HPDE6-E6E7 (cell line): Measurements from ENCODE around the gene SUSD3.

Experiments
- DNase-seq: peaks from one replicate; pipeline ENCODE4 v3.0.0; 2011; ENCODE audit warnings: missing footprints; ENCODE audit errors: extremely low spot score

The SUSD3 gene

DNA sequence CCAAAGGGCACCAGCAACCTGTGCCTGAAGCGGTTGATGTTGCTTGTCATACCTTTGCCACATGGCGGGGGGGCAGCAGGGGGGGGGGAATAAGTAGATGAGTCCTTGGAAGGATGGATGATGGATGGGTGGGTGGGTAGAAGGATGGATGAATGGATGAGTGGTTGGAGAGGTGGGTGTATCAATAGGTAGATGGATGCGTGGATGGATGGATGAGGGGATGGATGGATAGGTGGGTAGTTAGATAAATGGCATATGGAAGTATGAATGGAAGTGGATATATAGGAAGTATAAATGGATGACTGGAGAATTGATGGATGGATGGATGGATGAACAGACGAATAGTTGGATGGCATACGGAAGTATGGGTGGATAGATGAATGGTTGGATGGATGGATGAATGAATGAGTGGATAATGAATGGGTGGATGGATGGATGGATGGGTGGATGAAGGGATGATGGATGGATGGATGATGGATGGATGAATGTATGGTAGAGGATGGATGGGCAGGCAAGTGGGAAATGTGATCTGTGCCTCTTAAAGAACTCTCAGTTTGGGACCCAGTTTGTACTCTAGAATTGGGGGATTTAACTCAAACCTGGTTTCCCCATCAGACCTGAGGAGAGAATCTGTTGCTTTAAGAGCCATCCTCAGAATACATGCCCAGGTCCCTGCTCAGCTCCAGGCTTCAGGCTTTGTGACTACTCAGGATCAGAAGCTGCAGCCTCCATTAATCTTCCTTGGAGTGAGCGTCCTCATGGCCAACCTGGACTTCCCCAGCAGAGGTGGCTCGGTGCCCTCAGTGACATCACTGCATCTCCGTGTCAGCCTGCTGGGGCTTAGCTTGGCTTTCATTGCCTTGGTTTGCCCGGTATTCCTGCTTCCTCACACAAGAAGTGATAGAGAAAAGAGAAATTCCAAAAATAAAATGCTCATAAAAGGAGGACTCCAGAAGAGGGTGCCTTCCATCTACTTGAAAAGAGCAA, 27.6 kb upstream of the SUSD3 start:
- no peak for DNase-seq

DNA sequence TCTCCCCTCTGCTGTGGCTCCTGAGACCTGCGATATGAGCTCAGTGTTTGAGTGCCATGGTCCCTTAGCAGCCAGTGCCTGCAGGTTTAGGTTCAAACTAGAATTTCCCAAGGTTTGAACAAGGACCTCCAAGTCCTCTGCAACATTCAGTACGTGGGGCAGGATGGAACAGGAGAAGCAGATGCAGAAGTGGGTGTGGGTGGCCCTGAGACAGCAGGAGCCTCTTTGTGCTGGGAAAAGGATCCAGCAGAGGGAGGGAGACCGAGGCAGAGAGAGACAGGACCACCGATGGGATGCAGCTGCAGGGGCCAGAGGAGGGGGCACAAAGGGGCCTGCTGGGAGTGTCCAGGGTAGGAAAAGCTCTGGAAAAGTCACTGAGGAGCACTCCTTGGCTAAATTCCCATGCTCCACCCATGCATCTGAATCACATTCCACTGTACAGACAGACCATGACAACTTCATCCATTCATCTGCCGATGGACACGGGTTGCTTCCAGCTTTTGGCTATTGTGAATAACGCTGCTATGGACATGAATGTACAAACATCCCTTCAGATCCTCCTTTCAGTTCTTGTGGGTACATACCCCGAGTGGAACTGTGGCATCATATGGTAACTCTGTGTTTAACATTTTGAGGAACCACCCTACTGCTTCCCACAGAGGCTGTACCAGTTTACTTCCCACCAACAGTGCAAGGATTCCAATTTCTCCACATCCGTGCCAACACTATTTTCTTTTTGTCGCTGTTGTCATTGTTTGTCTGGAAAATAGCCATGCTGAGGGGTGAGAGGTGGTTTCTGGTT, 26.7 kb upstream of the SUSD3 start:
- no peak for DNase-seq

- DNase-seq = no peak
Measured at GRCh38 chr9:93032545-93032944, 26.0 kb upstream of the SUSD3 start.

GRCh38 chr9:93033531-93033930, 25.0 kb upstream of the SUSD3 start:
- DNase-seq = no peak

GRCh38 chr9:93035106-93035660, 23.3 kb upstream of the SUSD3 start:
- DNase-seq = no peak

DNA sequence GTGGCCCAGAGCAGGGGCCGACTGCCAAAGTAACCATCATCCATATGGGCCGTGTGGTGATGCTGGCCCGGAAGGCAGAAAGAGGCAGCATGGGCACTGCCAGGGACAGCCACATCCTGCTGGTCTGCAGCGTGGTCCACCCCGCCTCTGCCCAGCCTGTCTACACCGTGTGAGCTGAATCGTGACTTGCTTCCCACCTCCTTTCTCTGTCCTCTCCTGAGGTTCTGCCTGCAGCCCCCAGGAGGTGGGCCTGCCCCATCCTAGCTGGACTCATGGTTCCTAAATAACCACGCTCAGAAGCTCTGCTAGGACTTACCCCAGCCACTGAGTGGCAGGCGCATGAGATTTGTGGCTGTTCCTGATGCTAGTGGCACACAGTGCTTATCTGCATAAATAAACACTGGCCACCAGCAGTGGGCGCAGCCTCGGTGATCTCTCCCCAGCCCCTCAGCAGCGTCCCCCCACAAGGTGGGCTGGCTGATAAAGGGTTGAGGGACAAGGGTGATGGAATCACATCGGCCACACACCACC, 22.6 kb upstream of the SUSD3 start:
- DNase-seq = no peak

DNA sequence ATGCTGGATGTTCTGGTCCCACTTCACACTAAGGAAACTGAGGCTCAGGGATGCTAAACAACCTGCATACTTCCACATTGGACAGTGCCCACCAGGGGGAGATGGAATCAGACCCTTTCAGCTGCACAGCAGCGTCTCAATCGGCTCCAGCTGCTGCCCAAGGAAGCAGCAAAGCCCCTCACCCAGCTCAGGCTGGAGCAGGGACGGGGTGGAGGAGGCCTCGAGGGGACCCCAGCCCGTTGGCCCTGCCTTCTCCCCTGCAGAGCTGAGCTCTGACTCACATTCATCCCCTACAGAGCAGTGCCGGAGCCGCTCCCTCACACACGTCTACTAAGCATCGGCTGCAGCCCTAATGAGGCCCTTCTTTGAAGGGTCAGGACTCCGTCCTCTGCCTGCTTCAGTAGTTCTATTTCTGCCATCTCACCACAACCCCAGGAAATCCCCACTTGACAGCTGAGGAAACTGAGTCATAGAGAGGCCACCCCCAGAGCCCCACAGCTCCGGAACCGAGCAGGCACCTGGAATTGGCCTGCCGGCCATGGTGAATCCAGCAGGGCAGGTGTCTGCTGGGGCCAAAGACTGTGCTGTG, 21.5 kb upstream of the SUSD3 start:
- DNase-seq = no peak

DNA sequence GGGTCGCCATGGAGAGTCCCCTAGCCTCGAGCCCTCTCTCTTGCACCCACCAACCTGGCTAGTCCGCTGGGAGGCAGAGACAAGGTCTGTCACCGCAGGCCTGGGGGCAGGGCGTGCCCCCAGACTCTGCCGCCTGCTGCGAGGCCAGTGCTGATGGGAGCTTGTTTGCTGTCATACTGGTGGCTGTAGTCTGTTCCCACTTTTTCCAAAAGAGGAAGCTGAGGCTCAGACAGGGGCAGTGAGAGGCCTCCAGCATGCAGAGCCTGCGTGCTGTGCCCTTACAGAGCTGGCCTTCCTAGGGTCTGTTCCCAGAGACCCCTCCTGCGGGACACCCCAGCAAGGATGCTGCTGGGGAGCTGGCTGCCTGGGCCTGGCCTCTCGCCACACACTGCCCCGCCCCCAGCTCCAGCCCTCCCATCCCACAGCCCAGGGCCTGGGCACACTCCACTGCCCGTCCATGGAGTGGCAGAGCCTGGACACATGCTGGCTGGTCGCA, 21.0 kb upstream of the SUSD3 start:
- DNase-seq = no peak

DNA sequence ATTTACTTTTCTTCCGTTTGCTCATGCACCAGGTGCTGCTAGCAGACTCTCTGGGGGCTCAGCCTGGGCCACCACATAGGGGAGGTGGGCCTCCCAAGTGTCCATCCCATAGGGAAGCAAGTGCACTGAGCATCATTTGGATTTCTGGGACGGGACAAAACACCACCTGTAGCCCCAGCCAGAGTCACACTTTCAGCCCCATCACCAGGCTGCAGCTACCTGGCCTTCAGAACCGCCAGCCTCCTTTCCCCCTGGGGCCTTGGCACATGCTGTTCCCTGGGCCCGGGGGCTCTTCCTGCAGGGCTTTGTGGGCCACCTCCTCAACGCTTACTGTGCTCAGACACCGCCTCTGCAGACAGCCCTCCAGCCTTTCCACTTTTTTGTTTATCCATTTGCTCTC, 19.6 kb upstream of the SUSD3 start:
- no peak for DNase-seq

GRCh38 chr9:93039456-93039855, 19.0 kb upstream of the SUSD3 start:
- DNase-seq = no peak

DNA sequence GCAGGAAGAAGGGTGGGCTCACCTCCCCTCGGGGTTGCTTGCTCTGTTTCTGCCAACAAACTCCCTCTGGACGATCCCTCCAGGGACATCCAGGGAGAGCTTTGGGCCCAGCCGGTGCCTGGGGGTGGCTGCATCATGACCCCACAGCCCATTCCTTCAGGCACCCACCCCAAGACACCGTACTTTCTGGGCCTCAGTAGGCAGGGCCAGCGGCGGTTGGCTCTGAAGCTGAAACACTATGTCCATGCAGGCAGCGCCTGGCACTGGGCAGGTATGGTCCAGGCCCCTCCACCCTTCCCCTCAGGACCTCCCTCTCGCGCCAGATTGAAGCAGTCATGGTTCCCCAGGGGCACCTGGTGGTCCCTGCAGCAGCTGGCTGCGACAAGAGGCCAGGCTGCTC, 18.5 kb upstream of the SUSD3 start:
- DNase-seq = no peak

DNA sequence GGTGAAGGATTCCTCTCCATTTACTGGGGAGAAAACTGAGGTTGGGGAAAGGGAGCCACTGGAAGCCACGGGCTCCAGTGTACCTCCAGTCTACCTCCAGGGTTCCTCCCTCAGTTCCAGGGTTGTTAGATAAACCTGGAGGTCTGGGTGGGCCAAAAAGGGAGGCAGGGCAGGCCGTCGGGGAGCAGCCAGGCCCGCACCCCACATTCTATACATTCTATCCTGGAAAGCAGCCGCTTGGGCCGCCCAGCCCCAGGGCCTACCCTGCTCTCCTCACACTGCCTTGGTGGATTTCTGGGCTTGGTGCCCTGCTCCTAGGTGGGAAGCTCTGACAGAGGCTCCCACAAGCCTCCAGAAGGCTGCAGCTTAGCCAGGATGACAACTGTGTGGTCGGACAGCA, 18.1 kb upstream of the SUSD3 start:
- DNase-seq = no peak

DNA sequence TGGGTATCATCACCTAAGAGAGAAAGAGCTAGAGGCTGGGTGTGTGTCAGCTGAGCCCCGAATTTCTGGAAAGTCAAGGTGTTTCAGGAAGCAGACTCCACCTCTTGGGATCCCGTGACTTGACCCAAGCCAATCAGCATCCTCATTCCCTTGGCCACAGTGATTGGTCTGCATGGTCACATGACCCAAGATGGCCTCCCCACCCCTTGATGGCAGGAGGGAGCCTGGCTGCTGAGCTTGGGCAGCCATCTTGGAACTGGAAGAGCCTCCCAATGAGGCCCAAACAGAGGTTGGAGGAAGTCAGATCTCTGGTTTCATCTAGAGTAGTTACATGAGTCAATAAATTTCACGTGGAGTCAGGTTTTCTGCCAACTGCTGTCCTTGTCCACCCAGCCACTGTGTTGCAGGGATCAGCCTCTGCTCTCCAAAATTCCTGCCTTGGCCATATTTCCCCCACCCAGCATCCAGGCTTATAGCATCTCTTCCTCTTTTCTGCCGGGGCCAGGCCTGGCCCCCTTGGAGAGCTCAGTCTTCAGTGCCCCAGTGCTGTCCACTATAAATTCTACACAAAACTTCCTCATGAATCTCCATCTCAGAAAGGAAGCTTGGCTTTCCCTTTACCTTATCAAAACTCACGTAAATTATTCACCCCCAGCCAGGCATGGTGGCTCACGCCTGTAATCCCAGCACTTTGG, 17.2 kb upstream of the SUSD3 start:
- DNase-seq = no peak

GRCh38 chr9:93043122-93043521, 15.4 kb upstream of the SUSD3 start:
- no peak for DNase-seq

- DNase-seq = no peak
Measured at GRCh38 chr9:93045521-93045920, 13.0 kb upstream of the SUSD3 start.

DNA sequence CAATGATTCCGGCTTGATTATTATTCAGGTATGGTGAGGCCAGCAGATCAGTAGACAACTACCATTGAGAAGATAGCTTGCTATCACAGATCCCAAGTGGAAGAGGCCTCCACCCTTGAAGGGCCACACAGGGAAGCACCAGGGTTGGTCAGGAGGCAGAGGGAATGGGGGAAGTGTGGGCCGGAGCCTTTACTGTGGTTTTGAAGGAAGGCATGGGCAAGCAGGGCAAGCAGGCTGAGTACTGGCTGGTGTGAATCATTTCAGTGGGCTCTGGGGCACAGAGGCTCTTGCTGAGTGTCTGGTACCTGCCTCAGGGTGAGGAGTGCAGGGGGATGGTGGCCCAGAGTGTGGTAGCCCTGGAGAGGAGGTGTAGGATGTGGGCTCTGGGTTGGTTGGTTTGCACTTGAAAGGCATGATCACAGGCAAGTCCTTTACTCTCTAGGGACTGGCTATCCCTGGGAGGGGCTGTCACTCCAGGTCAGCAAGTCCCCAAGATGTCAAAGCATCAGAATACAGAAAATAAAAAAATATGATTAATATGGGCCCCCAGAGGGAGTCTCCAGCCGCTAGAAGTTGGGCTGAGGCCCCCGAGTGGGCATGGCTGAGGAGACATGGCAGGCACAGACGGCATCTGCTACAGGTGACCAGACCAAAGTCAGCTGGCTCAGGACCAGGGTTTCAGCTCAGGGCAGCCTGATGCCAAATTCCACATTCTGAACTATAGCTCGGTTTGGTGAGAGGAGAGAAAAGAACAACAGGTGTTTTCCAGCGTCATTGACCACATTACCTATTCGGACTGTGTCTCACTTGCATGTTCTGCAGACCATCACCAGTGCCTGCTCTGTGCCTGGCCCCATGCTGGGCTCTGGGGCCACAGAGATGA, 9.7 kb upstream of the SUSD3 start:
- DNase-seq = no peak

- no peak for DNase-seq
Measured at GRCh38 chr9:93049491-93049890, 9.0 kb upstream of the SUSD3 start.

DNA sequence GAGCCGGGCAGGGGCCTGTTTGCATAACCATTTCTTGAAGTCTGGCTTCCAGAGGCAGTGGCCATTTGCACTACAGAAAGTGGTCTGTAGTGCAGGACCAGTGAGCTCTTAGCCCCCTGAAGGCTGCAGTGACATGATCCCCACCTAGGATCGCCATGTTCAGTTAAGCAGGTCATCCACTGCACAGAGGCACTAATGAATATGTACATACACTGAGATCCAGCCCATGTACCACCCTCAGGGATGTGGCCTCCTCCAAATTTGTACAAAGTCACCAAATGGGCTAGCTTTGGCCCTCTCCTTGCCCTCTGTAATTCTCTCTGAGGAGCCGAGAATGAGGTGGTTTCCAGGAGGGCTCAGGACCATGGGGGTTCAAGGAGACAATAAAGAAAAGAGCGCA, 8.3 kb upstream of the SUSD3 start:
- no peak for DNase-seq

GRCh38 chr9:93051680-93052089, 6.8 kb upstream of the SUSD3 start:
- no peak for DNase-seq
